GM12872 (cell line): ENCODE measurements around the gene FBXO27.

Source experiments
- CTCF ChIP-seq: IDR thresholded peaks from 3 replicates; pipeline ENCODE4 v1.5.1; 2011; ENCODE audit warnings: low read depth, mild to moderate bottlenecking, low read length, moderate library complexity; ENCODE audit not compliant: insufficient read depth

FBXO27 gene, protein sequence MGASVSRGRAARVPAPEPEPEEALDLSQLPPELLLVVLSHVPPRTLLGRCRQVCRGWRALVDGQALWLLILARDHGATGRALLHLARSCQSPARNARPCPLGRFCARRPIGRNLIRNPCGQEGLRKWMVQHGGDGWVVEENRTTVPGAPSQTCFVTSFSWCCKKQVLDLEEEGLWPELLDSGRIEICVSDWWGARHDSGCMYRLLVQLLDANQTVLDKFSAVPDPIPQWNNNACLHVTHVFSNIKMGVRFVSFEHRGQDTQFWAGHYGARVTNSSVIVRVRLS

GRCh38 chr19:39032063-39032918 is at the start of gene FBXO27:
Gene FBXO27 (minus strand): TSS chr19:39032549. CDS start chr19:39032227, 322 bp downstream.
- no peak for TF ChIP-seq CTCF

DNA sequence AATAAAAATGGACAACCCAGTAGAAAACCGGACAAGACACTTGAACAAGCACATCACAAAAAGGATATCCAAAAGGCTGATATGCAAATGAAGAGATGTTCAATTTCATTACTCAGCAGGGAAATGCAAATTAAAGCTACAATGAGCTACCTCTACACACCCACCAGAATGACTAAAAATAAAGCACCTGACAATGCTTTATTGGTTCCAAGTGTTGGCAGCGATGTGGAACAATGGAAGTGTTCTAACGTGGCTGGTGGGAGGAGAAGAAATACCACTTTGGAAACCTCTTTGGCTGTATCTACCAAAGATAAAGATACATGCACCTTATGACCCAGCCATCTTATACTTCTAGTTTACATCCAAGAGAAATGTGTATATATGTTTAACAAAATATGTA is 48.1 kb upstream of the FBXO27 start:
- TF ChIP-seq CTCF, result no peak

GRCh38 chr19:39078436-39079200 is 46.3 kb upstream of the FBXO27 start:
- TF ChIP-seq CTCF, result no peak

GRCh38 chr19:39077323-39077722 is 45.0 kb upstream of the FBXO27 start:
- no peak for TF ChIP-seq CTCF

DNA sequence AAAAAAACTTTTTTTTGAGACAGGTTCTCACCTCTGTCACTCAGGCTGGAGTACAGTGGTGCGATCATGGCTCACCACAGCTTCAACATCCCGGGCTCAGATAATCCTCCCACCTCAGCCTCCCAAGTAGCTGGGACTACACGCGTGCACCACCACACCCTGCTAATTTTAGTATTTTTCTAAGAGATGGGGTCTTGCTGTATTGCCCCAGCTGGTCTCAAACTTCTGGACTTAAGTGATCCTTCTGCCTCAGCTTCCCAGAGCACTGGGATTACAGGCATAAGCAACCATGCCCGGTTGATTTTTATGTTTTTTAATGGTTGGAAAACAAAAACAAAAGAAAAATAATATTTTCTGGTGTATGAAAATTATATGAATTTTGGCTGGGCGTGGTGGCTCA is 42.6 kb upstream of the FBXO27 start:
- no peak for TF ChIP-seq CTCF

DNA sequence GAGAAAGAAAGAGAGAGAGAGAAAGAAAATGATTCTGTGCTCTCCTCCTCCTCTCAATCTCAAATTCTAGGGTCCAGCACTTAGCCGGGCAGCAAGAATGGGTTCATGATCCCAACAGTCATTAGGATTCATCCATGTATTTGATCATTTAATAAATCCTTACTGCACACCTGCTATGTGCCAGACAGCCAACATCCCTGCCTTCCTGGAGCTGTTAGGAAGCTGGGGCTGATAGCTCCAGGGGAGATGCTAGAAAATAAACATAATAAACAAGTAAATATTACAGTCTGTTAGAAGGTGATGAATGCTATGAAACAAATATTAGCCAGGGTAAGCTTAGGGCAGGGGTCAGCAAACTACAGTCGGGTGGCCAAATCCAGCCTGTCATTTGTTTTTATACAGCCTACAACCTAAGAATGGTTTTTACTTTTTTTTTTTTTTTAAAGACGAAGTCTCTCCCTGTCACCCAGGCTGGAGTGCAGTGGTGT is 41.9 kb upstream of the FBXO27 start:
- no peak for TF ChIP-seq CTCF

DNA sequence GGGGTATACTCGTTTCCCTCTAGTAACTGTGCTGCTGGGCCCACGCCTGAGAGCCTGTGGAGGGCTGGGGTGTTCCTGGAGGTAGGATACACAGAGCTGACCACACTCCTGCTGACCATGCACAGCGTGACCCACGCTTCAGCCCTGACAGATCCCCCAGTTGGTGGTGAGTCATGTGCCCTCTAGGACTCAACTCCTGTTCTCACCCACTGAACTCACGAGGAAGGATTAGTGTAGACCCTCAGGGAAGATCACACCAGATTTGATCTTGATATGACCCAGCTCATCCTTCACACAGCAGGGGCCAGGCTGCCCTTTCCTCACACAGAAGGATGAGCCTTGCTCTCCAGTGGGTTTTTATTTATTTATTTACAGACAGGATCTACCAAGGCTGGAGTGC is 38.5 kb upstream of the FBXO27 start:
- no peak for TF ChIP-seq CTCF
